ENCODE measurements around the gene CBLB.
A peak's percentile ranks its signal among the peaks of the same experiment; 100 is the strongest.

The CBLB gene

DNA sequence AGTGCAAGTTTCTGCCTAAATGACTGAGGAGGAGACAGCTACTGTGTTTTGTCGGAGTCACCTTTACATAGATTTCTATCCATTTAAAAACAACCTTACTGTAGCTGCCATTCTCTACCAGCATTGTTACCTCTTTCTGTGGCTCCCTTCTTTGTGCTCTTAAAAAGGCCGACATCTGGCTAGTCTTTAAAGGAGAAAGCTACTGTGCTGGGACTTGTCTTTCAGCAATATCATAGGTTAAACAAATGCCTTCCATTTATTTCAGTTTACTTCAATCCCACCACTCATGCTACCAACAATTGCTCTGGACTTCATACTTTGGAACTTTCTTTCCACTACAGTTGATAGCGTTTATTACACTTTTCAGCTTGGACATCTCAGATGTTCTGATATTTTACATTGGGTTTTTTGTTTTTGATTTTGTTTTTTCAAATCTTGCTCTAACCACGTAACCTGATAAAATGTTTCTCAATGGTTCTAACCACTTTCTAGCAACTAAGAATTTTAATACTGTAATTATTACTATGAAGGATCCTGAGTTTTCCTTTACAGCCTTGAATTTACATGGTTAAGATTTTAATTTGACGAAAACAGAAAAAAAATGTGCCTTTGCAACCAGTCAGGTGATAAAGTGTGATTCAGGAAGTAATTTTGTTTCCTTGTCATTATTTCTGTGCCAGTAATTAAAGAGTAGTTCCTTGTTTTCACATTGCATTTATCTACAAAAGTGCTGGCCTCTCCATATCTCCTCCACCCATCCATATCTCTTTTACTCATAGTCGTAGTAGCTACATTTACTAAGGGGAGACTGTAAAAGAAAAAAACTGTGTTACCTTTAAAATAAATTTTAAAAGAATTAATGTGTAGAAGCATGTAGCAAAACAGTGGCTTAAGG lies 1.3 kb upstream of the CBLB start:
- no peak for DNase-seq

DNA sequence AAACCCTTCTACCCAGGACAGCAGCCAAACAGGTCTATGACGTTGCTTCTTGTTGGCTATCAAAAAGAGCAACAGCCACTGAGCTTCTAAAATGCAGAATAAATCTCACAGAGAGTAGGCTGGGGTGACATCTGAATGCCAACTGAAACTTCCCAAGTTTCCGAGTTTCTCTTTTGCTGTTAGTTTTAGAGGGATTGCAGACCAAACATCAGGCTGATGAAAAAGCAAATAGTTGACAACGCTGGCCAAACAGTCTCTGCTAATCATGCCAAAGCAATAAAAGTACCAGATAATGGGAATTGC lies 670 bp upstream of the CBLB start:
- no peak for DNase-seq

DNA sequence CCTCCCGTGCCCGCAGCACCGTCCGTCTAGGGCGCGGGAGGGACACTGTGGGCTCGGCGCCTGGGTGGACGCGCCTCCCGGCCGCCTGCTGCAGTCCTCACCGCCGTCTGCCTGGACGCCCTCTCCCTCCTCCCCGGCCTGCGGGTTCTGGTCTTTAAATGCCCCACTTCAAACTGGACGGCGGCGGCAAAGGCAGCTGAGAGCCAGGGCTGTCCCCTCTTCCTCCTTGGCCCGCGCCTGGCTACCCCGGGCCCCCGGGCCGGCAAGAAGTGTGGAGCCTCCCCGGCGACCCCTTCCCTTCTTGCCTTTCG lies 426 bp downstream of the CBLB start:
- peak in 1 of 2 donors; percentile 30 for DNase-seq

DNA sequence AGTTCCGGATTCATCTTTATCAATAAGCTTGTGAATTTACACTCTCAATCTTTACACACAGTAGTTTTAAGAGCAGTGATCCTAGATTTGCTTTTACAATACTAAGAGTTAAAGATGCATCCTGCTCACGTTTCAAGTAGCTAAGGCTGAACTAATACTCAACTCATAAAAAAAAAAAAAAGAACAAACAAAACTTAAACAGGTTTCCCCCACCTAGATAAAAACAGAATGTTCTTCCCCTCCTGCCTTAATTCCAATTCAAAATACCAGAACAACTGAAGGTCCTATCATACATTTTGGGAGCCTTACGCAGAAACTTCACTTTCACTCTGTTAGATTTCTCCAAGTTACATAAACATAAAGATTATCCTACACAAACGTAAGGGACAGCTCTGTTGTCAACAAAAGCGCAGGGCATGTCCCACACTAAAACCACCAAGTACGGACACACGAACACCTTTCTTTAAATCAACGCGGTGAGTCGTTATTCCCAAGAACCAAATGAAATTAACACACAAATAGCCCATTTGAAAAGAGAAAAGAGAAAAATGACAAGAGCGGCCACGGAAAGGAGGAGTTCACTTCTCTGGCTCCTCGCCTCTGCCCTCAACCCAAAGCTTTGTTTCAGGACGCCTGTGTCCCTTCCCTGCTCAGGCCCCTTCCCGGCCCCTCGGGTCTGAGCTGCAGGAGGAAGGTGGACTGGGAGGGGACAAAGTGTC lies 941 bp downstream of the CBLB start:
- no peak for DNase-seq

DNA sequence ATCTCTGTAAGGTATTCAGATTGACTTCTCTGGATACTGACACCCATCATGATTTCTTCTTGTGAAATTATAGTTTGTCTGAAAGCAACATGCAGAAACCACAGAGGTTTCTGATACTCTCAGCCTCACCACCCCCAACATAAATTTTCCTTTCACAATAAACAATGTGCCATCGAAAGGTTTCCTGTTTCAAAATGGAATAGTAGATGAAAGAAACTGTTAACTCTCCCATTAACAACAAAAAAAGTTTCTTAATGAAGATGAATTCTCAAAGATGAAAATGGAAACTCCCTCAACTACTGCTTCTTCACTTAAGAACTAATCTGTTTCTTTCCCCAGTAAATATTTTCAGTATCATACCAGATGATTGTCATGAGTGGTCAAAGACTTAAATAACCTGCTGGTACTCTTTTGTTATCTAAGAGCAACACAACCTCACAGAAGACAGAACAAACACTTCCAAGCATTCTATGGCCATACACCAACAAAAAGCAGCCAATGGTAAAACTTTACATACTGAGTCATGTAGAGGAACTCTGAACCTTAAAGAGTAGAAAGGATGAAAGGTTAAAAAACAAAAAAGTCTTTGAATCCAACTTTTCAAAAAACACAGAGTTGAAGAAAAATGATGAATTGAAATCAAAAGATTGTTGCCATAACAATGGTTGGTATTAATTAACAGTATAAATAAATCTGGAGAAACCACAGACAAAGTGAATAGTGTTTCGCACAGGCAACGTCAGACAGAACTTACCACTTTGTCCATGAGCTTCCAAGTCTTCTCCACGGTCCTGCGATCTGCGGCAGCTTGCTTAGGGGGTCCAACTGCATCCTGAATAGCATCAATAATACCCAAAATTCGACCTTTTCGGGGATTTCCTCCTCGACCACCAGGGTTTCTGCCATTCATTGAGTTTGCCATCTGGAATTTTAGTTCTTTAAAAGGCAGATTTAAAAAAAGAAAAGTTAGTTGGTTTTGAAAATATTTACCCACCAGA lies 1.9 kb downstream of the CBLB start:
- peak; percentile 5 to 19 for DNase-seq

DNA sequence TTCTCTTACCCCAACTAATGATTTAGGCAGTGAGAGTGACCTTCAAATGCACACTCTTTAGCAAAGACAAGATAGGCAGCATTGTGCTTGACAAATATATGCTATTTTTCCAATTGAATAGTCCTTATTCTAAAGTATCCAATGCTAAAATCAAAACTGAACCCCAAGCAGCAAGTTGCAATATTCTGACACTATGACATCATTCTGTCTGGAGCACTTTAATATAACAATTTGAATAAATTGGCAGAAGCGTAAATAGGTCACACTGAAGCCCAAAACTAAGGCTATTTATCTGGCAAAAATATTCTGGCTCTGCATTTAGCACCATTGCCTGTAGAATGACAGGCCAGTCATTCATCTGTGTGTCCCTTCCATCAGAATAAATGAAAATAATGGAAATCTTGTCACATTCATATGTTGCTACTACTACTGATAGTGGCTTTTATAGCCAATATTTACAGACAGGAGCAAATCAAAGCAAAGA lies 2.9 kb downstream of the CBLB start:
- no peak for DNase-seq

DNA sequence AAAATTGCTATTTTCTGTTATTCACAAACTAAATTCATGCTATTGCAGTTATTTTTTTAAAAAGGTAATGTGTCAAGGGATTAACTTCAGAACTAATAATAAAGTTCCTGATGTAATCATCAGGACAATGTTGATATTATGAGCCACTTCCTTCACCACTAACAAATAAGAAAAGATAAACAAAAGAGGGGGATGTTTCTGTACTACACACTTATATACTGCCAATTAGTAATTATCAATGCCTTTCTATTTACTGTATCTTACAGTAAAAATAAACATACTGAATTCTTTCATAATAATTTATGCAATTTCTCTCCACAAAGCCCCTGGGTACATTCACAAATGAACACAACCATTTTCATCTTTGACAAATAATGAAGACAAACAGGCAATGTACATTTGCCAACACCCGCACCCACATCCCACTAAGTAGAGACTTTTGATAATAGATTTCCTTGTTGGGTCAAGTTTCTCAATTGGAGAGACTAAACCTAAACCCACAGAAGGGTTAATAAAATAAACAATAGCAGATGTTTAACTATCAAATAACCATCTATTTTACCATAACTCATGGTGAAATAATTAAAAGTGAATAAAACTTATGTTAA lies 3.7 kb downstream of the CBLB start:
- DNase-seq: no peak

DNA sequence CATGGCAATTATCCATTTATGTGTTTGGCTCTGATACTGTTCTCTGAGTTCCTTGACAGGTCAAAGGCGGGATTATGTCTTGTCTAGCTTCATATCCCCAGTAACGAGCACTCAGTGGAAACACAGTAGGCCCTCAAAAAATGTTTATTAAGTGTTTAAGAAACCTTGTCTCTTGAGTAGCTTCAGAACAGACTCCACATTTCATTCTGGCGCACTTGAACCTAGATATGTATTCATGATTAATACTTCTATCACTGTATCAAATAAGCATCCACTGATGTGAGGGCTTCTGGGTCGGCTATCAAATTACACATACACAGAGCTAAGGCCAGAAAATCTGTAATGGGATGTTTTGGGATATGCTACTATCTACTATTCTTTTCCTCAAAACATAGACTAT lies 4.6 kb downstream of the CBLB start:
- DNase-seq: no peak

DNA sequence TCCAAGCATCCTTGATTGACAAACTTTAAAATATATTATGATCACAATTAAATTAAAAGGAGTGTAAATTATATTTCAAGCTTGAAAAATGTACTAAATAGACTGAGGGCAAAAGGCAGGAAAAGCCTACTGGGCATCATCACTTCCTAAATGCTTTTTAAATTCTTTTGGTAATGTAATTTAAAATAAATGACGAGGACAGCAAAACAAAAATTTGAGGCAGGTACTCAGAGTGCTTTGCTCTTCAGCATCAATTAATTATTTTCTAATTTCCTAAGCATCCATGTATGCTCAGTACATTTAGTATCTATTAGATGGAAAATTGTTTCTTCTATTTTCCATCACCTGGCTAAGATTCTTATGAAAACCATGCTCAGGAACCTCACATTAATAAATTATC lies 5.2 kb downstream of the CBLB start:
- no peak for DNase-seq

DNA sequence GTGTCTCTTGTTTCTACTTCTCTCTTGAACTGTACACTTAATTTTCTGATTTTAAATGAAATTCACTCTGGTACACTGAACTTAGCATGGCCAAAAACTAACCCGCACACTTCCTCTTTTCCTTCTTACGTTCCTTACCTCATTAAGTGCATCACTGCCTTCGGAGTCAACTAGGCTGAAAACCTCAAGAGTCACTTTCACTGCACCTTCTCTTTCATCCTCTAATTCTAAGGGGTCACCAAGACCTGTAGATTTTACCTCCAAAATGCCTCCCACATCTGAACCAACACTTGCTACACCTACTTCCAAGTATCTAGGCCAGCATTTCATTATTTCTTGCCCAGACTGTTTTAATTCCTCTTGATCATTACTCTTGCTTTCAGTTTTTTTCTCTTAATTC lies 6.6 kb downstream of the CBLB start:
- no peak for DNase-seq

DNA sequence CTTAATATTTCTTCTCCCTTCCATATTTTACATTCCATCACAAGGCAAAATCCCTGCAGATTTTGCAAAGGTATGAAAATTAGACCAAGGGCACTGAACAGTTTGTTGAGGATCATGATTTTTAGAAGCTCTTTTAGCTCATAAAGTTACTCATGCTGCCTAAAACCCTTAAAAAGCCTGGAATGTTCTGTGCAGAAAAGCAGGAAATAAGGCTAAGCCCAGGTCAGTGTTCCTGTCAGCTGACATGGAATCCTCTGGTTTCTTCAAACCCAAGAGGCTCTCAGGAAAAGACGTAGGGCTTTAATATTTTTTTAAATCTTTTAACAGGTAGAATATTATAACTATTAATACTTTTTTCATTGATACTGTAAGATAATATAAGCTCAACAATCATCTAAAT lies 8.2 kb downstream of the CBLB start:
- DNase-seq: no peak

DNA sequence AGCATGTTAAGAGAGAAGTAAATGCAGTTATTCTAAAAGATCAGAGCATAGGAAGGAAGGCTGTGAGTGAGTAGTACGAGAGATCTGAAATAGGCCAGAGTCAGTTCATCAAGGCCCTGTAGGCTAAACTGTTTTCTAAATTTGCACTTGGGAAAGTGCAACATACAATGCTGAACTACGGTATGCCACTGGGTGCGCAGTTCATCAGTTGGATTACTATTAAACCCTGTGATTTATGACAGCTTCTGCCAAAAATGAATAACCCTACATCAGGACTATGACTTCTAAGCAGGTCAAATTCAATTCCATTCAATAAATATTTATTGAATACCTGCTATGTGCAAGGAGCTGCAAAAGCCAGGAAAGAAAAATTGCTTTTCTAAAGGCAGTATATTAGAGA lies 10.8 kb downstream of the CBLB start:
- no peak for DNase-seq

DNA sequence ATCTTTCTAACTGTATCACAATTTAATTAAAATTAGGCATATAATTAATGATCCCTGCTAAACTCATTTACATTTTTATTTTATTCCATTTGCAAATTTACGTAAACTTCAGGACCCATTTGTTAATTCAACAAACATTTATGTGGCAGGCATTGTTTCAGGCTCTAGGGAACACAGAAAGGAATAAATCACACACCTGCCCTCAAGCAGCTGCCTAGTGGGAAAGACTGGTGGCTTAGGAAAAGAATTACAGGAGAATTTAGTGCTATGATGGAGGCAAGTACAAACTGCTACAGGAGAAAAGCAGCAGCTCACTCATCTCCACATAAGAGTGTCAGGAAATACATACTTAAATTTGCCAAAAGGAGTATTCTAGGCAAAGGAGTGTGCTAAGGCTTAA lies 11.2 kb downstream of the CBLB start:
- no peak for DNase-seq

DNA sequence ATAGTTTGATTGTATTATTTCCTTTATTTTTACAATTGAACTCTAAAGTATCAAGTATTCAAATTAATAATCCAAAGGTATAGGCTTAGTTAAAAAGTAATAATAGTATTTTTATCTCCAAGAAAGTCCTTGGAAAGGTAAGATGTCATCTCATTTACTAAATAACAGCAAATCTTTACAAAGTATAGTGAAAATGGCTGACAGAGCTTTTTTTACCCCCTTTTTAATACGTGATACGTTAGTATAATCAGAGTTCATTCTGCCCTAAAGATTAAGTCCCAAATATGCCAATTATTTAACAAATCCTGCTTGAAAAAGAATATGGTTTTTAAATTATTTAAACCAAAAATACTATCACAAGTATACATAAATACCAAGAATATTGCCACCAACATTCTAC lies 12.2 kb downstream of the CBLB start:
- no peak for DNase-seq

DNA sequence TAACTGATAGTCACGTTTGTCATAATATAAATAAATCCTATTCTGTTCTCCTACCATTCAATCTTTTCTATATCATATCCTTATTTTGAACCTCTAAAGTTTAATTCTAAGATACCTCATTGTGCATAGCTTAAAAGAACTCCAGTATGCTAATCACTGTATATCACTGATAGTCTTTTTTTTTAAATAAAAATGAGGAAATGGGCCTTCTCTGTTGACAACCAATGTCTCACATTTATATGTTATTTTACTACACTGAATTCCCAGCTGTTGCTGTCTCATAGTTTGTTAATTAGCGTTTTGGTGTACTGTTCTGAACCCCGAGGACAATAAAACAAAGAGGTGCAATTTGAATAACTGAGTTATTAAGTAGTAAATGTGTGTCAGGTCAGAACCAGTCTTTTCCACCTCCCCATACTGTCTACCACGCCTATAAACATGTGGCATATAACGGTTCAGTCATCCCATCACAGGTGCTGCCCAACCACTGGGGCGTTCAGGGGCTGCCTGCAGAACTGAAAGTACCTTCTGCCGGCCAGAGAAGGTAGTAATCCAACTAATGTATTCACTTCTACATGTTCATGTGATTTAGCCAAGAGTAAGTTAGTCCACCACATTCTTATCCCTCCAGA lies 14.9 kb downstream of the CBLB start:
- DNase-seq: no peak

DNA sequence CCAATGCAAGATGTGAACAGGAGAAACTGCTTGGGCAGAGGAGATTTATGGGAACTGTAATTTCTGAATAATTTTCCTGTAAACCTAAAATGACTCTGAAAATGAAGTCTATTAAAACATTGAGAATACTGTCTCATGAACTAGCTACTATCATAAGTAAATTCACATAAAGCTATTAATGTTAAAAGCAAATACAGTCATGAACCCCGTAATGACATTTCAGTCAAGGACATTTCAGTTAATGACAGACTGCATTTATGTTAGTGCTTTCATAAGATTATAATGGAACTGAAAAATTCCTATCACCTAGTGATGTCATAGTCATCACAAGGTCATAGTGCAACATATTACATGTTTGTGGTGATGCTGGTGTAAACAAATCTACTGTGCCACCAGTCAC lies 17.2 kb downstream of the CBLB start:
- no peak for DNase-seq

DNA sequence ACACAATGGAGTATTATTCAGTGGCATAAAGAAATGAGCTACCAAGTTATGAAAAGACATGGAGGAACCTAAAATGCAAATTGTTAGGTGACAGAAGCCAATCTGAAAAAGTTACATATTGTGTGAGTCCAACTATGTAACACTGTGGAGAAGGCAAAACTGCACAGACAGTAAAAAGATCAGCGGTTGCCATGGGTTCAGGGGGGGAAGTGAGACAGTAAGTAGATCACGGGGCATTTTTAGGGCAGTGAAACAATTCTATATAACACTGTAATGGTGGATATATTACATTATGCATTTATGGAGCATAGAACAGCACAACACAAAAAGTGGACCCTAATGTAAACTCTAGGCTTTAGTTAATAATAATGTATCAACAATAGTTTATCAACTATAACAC lies 17.6 kb downstream of the CBLB start:
- DNase-seq: no peak

DNA sequence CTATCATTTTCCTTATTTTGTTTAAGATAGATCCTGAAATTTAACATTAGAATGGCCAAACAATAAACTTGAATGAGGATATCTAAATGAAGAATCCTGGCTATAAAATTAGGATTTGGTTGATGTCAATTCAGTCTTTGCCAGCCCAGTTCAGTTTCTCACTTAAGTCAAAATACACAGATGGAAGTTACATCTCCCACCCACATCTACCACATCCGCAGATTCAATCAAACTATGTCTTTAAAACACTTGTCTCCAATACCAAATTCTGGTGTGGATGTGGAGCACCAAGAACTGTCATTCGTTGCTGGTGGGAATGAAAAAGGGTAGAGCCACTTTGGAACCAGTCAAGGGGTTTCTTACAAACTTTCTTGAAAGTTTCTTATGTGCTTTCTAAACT lies 18.2 kb downstream of the CBLB start:
- DNase-seq: no peak

DNA sequence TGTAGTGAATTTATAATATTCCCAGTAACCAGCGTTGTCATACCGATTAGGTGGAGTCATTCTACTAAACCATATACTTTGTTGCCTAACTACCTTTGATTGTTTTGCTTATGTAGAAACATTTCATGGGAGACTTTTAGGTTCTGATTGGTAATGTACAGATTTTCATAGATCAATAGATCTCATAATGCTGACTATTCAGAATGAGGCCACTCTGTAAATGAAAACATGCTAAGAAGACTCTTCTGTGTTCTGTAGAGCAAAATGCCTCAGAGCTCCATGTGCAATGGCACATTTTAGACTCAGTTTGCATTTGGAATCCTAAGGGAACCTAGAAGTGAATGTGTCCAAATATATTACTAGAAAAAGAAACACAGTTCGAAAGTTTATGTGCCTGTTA lies 20.0 kb downstream of the CBLB start:
- DNase-seq: no peak

DNA sequence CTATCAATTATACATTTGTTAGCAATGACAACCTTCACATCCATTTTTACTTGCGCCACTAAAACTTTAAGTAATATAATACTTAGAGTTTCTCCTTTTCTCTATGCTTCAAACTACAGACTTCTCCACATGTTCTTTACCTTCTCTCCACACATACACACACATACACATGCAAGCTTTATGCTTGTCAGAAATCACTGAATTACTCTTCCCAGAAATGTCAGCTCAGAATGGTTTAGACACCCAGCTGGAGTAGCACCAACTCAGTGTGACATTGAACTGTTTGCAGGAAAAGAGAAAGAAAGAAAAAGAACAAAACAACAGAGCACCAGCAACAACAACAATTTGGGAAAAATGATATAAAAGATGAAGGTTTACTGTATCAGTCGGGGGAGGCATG lies 20.9 kb downstream of the CBLB start:
- DNase-seq: no peak

DNA sequence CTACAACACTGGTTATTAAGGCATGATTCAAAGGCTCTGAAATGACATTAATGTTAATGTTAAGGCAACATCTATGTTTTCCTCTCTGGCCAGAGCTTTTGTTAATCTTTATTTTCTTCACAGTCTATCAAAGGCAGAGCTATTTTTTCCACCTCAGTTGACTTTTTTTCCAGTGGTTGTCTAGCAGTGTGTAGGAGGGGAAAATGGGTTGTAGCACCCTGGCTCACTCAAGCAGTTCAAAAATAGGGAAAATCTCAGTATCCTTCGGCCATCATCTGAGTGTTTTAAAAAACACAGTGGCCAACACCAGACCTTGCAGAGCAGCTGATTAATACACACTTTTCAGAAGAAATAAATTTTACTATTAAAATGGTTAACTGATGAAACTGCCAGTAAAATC lies 21.4 kb downstream of the CBLB start:
- DNase-seq: no peak

DNA sequence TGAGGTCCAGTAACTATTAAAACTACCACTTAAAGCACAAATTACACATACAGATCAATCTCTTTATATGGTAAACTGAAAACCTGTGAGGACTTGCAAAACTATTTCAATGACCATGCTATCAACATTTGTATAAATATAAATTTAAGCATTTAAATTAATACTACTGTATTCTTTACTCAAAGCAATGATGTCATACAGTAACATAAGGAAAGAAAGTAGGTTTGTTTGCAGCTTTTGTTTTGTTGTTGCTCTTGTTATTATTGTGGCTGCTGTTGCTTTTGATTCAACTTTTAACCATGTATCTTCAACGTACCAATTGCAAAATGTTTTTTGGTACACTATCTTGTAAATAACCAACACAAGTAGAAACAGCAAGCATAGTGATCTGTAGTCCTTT lies 22.0 kb downstream of the CBLB start:
- no peak for DNase-seq

DNA sequence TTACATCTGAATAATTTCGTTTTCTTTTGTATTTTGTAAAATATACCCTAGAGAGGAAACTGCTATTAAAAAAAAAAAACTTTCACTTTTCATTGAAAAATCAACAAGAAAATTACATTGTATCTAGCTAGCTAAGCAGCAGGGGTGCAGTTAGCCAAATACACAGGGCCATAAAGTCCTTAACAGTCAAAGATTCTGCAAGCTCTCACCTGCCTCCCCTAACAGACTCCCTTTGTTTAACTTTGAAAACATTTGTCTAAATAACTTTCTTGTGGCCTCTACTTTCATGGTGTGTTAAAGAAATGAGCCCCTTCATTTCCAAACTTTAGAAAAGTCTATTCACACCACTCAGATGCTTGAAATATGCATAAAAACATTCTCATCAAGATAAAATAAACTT lies 23.3 kb downstream of the CBLB start:
- DNase-seq: no peak

Measured in activated CD4-positive, alpha-beta T cell treated with anti-CD3 and anti-CD28 coated beads for 4 hours (primary cell).